Measurements from ENCODE around the gene IFNA6.

DNA sequence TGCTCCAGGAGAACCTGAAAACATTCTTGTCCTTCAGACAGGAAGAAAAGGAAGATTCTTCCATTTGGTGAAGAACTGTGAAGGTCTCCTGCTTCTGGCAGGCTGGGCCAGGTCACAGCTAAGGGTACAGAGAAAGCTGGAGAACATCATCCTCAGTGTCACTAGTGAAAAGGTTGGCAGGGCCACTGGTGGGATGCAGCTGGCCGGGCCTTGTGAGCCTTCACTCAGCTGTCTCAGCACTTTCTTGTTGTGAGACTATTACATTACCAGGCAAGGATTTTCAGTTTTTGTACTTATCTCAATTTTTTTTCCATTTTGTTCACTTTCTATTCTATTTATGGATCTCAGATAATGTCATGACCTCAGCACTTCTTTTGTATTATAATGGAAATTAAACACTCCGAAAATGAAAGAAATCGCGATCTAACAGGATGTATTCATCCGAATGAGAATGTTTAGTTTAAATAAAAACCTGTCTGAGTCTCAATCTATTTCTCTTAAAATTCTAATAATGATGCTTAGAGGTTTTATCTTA lies 48.3 kb upstream of the IFNA6 start:
- TF ChIP-seq KLF16 (tag by site-specific recombination; IDR thresholded peaks at IDR 0.05) (no peak), SCRT1 (tag by site-specific recombination; IDR thresholded peaks at IDR 0.05; ENCODE audit: borderline replicate concordance) (no peak)

Data from HEK293 (cell line).